Measurements from ENCODE around the gene RGS6. TPM values are rescaled to one million over a fixed set of nuclear protein-coding genes. Genes with fewer than 3 reads are reported as not detected.

Gene RGS6
- total and polyA plus RNA-seq, 2 of the 4 experiments (the other 2 are of a cell fraction), result not detected

DNA sequence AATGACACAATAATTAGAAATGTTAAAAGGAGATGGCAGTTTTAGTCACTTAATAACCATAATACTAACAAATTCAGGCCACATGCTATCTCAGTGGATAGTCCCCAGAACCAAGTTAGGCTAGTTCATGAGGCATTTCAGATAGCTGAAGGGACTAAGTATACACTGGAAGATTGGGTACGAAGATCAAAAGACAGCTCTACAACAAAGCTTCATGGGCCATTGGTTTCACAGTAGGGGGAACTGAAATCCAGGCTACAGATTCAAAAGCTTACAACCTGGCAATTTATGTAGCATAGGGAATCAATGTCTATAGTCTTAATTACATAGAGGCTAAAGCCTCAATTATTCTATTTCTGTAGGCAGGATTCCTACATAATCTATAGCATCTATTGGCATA, 343.0 kb downstream of the RGS6 start:
- Histone ChIP-seq H3K4me3 (ENCODE audit: insufficient read depth, low read depth, low read length) (no peak overlapping the region), H2BK20ac (ENCODE audit: low read depth, low read length) (no peak overlapping the region), H2BK120ac (ENCODE audit: low read depth, low read length) (no peak overlapping the region), H3K23ac (ENCODE audit: low read depth, low read length) (no peak overlapping the region), H3K18ac (ENCODE audit: low read depth, low read length) (no peak overlapping the region), H3K4me1 (ENCODE audit: control insufficient read depth, insufficient read depth, low read length) (no peaks in the 10 kb centered on the region), H2BK5ac (ENCODE audit: low read depth, low read length, poor library complexity, severe bottlenecking) (no peak overlapping the region), H3K9ac (ENCODE audit: low read depth, low read length) (no peak overlapping the region), H3K14ac (replicated peaks; ENCODE audit: low read depth, low read length) (no peak overlapping the region), H4K5ac (ENCODE audit: low read depth, low read length) (no peak overlapping the region), H2AFZ (replicated peaks; ENCODE audit: low read length, poor library complexity) (no peak overlapping the region), H3K4ac (ENCODE audit: low read depth, low read length) (no peak overlapping the region), H3K27me3 (ENCODE audit: control insufficient read depth, insufficient read depth, low read length) (no peaks in the 10 kb centered on the region), H2AK9ac (replicated peaks; ENCODE audit: low read depth, low read length, poor library complexity) (no peak overlapping the region), H4K20me1 (ENCODE audit: insufficient read depth, low read length) (no peaks in the 10 kb centered on the region), H3K9me1 (ENCODE audit: insufficient read depth, low read length) (no peaks in the 10 kb centered on the region), H3K56ac (ENCODE audit: extremely low read depth, insufficient read depth, low read length) (no peak overlapping the region), H2BK15ac (ENCODE audit: low read depth, low read length) (no peak overlapping the region), H2AK5ac (ENCODE audit: low read depth, low read length) (no peak overlapping the region), H3K4me2 (ENCODE audit: low read depth, low read length) (no peak overlapping the region), H4K91ac (ENCODE audit: insufficient read depth, low read depth, low read length) (no peak overlapping the region), H4K8ac (ENCODE audit: low read depth in 2 of 2, low read length in 2 of 2) (no peak overlapping the region), H3K27ac (ENCODE audit: insufficient read depth, low read length) (no peak overlapping the region), H3K9me3 (ENCODE audit: control insufficient read depth, insufficient read depth, low read length) (no peaks in the 10 kb centered on the region), H3K79me1 (ENCODE audit: low read depth in 1 of 2, low read length in 2 of 2) (no peaks in the 10 kb centered on the region), H3K36me3 (ENCODE audit: control insufficient read depth, insufficient read depth, low read length) (no peaks in the 10 kb centered on the region)
- ATAC-seq (ENCODE audit: low read depth) (no peak), DNase-seq (no peak)
- intact Hi-C loops (cut with micrococcal nuclease) (no loop called here), dilution Hi-C loops (cut with HindIII; ENCODE audit: low sequenced_read_pairs, unreplicated experiment) (no loop called here), in situ Hi-C loops (cut with MboI; ENCODE audit: low sequenced_read_pairs) (no loop called here)
- no CpG with 5 or more reads among the region's 1 CpG for WGBS, 2 experiments (ENCODE audit: extremely low coverage in 2 of 2, insufficient read length in 1 of 2)
- no TSS peak for BruUV-seq (replicated peaks)
- ChIA-PET CTCF (no interaction called here), POLR2A (ENCODE audit: unreplicated experiment) (no interaction called here)
- no peak for TF ChIP-seq MAZ (IDR thresholded peaks at IDR 0.05; ENCODE audit: borderline replicate concordance, low read depth, low read length)
- TF ChIP-seq MAFK (IDR thresholded peaks at IDR 0.05; ENCODE audit: low read depth, low read length), result no peak
- TF ChIP-seq, protein P1, sequence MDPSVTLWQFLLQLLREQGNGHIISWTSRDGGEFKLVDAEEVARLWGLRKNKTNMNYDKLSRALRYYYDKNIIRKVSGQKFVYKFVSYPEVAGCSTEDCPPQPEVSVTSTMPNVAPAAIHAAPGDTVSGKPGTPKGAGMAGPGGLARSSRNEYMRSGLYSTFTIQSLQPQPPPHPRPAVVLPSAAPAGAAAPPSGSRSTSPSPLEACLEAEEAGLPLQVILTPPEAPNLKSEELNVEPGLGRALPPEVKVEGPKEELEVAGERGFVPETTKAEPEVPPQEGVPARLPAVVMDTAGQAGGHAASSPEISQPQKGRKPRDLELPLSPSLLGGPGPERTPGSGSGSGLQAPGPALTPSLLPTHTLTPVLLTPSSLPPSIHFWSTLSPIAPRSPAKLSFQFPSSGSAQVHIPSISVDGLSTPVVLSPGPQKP (IDR thresholded peaks at IDR 0.05; ENCODE audit: borderline replicate concordance, low read depth, low read length), result no peak
- TF ChIP-seq RCOR1 (IDR thresholded peaks at IDR 0.05; ENCODE audit: insufficient replicate concordance, low read length), result no peak
- no peak for TF ChIP-seq RAD21 (IDR thresholded peaks at IDR 0.05; ENCODE audit: low read length)
- no peak for TF ChIP-seq CEBPB (IDR thresholded peaks at IDR 0.05; ENCODE audit: low read depth, low read length)
- no peak for TF ChIP-seq RFX5 (IDR thresholded peaks at IDR 0.05; ENCODE audit: low read depth, low read length)
- no peak for TF ChIP-seq FOS (IDR thresholded peaks at IDR 0.05; ENCODE audit: low read depth, low read length)
- TF ChIP-seq USF2 (IDR thresholded peaks at IDR 0.05; ENCODE audit: low read depth, low read length), result no peak
- no peak for TF ChIP-seq NFE2L2 (IDR thresholded peaks at IDR 0.05; ENCODE audit: low read depth, low read length)
- TF ChIP-seq SMC3 (IDR thresholded peaks at IDR 0.05; ENCODE audit: low read depth, low read length), result no peak
